ENCODE data around the gene NRXN3. TPM values are rescaled to one million over a fixed set of nuclear protein-coding genes. Genes with fewer than 3 reads are reported as not detected.

The NRXN3 gene
- total and polyA plus RNA-seq, 4 donors, result 0.07 to 1.2 (median 0.23) TPM

- TF ChIP-seq GABPA (IDR thresholded peaks at IDR 0.05 in 1 of 2, conservative IDR thresholded peaks at IDR 0.05 in 1 of 2), result no peak
These were observed 1486.3 kb downstream of the NRXN3 start (continued) for GRCh38 chr14:79656496-79656895.

GRCh38 chr14:79658221-79658620, 1488.0 kb downstream of the NRXN3 start:
- Histone ChIP-seq H3K27ac (ENCODE audit: low read depth in 1 of 2, low read length in 2 of 2) (no peak overlapping the region), H3K36me3 (ENCODE audit: control insufficient read depth in 4 of 4, insufficient read depth in 3 of 4, low read depth in 1 of 4, low read length in 3 of 4) (no peaks in the 10 kb centered on the region), H3K27me3 (ENCODE audit: control insufficient read depth in 4 of 4, insufficient read depth in 4 of 4, low read length in 3 of 4) (no peaks in the 10 kb centered on the region), H3K4me1 (ENCODE audit: control insufficient read depth in 4 of 4, insufficient read depth in 4 of 4, low read length in 3 of 4) (no peaks in the 10 kb centered on the region), H3K4me3 (ENCODE audit: low read depth in 1 of 3, low read length in 3 of 3) (no peak overlapping the region), H3K9me3 (ENCODE audit: control insufficient read depth in 4 of 4, low read length in 3 of 4) (peaks cover 0 to 3% (median 0%) of the 10 kb centered on the region in 4 donors), H3K9ac (ENCODE audit: low read depth in 1 of 2, low read length in 2 of 2) (no peak overlapping the region)
- WGBS, result 75% methylated on average over 5 of the region's 5 CpGs
- DNase-seq (ENCODE audit: low spot score), result no peak
- TF ChIP-seq EGR1 (IDR thresholded peaks at IDR 0.05; ENCODE audit: low read depth in 2 of 2) (no peak), FOXA2 (IDR thresholded peaks at IDR 0.05) (no peak), MAX (IDR thresholded peaks at IDR 0.05) (no peak), GABPA (IDR thresholded peaks at IDR 0.05 in 1 of 2, conservative IDR thresholded peaks at IDR 0.05 in 1 of 2) (no peak)

GRCh38 chr14:79658769-79659168, 1488.6 kb downstream of the NRXN3 start:
- no peak for TF ChIP-seq GABPA (IDR thresholded peaks at IDR 0.05 in 1 of 2, conservative IDR thresholded peaks at IDR 0.05 in 1 of 2)
- no peak for TF ChIP-seq YY1 (IDR thresholded peaks at IDR 0.05)
- no peak for TF ChIP-seq ATF3 (IDR thresholded peaks at IDR 0.05)
- TF ChIP-seq EGR1 (IDR thresholded peaks at IDR 0.05; ENCODE audit: low read depth in 2 of 2), result no peak
- no peak for DNase-seq (ENCODE audit: low spot score)

GRCh38 chr14:79660053-79660939, 1490.1 kb downstream of the NRXN3 start:
- no peak overlapping the region for H3K27ac ChIP-seq (ENCODE audit: low read depth in 1 of 2, low read length in 2 of 2)
- H3K9me3 ChIP-seq (ENCODE audit: control insufficient read depth in 4 of 4, low read length in 3 of 4), result no peaks in the 10 kb centered on the region
- no peak for DNase-seq (ENCODE audit: low spot score)
- H3K27me3 ChIP-seq (ENCODE audit: control insufficient read depth in 4 of 4, insufficient read depth in 4 of 4, low read length in 3 of 4), result no peaks in the 10 kb centered on the region
- 74% methylated on average over 7 of the region's 7 CpGs for WGBS
- H3K9ac ChIP-seq (ENCODE audit: low read depth in 1 of 2, low read length in 2 of 2), result no peak overlapping the region
- TF ChIP-seq FOXA1 (IDR thresholded peaks at IDR 0.05) (no peak), ZBTB33 (IDR thresholded peaks at IDR 0.05) (no peak), RAD21 (IDR thresholded peaks at IDR 0.05) (no peak), MAX (IDR thresholded peaks at IDR 0.05) (no peak), CTCF (IDR thresholded peaks at IDR 0.05; ENCODE audit: low read depth, low read length, missing input control) (no peak), JUND (IDR thresholded peaks at IDR 0.05) (no peak), FOXA2 (IDR thresholded peaks at IDR 0.05) (no peak), EGR1 (IDR thresholded peaks at IDR 0.05; ENCODE audit: low read depth in 2 of 2) (no peak), HNF4A (conservative IDR thresholded peaks at IDR 0.05) (no peak), ATF3 (IDR thresholded peaks at IDR 0.05) (no peak)
- H3K36me3 ChIP-seq (ENCODE audit: control insufficient read depth in 4 of 4, insufficient read depth in 3 of 4, low read depth in 1 of 4, low read length in 3 of 4), result no peaks in the 10 kb centered on the region
- H3K4me1 ChIP-seq (ENCODE audit: control insufficient read depth in 4 of 4, insufficient read depth in 4 of 4, low read length in 3 of 4), result no peaks in the 10 kb centered on the region
- H3K4me3 ChIP-seq (ENCODE audit: low read depth in 1 of 3, low read length in 3 of 3), result no peak overlapping the region

More at GRCh38 chr14:79658769-79659168, 1488.6 kb downstream of the NRXN3 start:
- no peak overlapping the region for H3K4me3 ChIP-seq (ENCODE audit: low read depth in 1 of 3, low read length in 3 of 3)
- H3K9me3 ChIP-seq (ENCODE audit: control insufficient read depth in 4 of 4, low read length in 3 of 4), result peaks cover 0 to 2% (median 0%) of the 10 kb centered on the region in 4 donors
- no peak overlapping the region for H3K9ac ChIP-seq (ENCODE audit: low read depth in 1 of 2, low read length in 2 of 2)
- WGBS, result 79% methylated on average over 4 of the region's 4 CpGs
- no peaks in the 10 kb centered on the region for H3K27me3 ChIP-seq (ENCODE audit: control insufficient read depth in 4 of 4, insufficient read depth in 4 of 4, low read length in 3 of 4)
- no peak overlapping the region for H3K27ac ChIP-seq (ENCODE audit: low read depth in 1 of 2, low read length in 2 of 2)
- no peaks in the 10 kb centered on the region for H3K36me3 ChIP-seq (ENCODE audit: control insufficient read depth in 4 of 4, insufficient read depth in 3 of 4, low read depth in 1 of 4, low read length in 3 of 4)
- H3K4me1 ChIP-seq (ENCODE audit: control insufficient read depth in 4 of 4, insufficient read depth in 4 of 4, low read length in 3 of 4), result no peaks in the 10 kb centered on the region
